Esophagus muscularis mucosa (tissue), 4 donors: ENCODE measurements around the gene RPL31.

ENCODE experiments used
- CTCF ChIP-seq, 3 experiments: fragments of 200-600 bp in 2 of 3; fragments of 450-650 bp in 1 of 3; sonication (generic) in 2 of 3; IDR thresholded peaks; one replicate each; pipeline ENCODE4 v1.5.1; 2017 to 2019; ENCODE audit warnings: antibody characterized with exemption in 3 of 3, mild to moderate bottlenecking in 2 of 3, moderate library complexity in 1 of 3
- EP300 ChIP-seq: sonication (generic); formaldehyde crosslinking; IDR thresholded peaks from one replicate; pipeline ENCODE4 v1.6.1; 2017; ENCODE audit warnings: antibody characterized with exemption
- POLR2A ChIP-seq: fragments of 450-650 bp; IDR thresholded peaks from one replicate; pipeline ENCODE4 v1.6.1; 2017; ENCODE audit warnings: antibody characterized with exemption, moderate library complexity, mild to moderate bottlenecking, low read depth
- POLR2AphosphoS5 ChIP-seq, 2 donors: sonication (generic); formaldehyde crosslinking; IDR thresholded peaks; one replicate each; pipeline ENCODE4 v1.6.1; 2017; ENCODE audit warnings: antibody characterized with exemption in 2 of 2

GRCh38 chr2:100964681-100965169 lies 37.4 kb upstream of the RPL31 start:
- TF ChIP-seq CTCF (IDR thresholded peaks at IDR 0.05) (no peak), POLR2A (no peak), EP300 (no peak), POLR2AphosphoS5 (IDR thresholded peaks at IDR 0.05) (no peak)
